ENCODE results near the gene STK32C. TPM values are rescaled to one million over a fixed set of nuclear protein-coding genes. Genes with fewer than 3 reads are reported as not detected.

The STK32C gene
- total and polyA plus RNA-seq, 2 of the 4 experiments (the other 2 are of a cell fraction) = 5.0 to 8.3 TPM

DNA sequence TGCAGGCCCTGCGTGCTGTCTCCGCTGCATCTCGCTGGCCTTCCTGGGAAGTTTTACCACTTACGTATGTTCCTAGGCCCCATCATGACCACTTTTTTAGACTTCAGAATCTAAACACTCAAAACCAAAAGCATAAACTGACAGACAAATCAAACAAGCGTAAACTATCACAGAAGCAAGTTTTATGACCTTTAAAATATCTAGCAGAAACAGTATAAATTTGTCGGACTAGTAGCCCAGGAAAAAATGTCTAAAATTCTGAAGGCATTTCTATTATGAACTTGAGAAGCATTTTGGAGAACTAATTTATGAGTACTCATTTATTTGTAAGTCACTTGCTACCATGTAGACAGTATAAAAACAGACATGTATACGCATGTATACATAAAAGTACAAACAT is 34.8 kb upstream of the STK32C start:
- dilution Hi-C loops (cut with HindIII; ENCODE audit: low sequenced_read_pairs, unreplicated experiment) (loop anchor here (25.0 kb wide), 1 partner anchor 105 kb away; no protein-coding TSS in a partner anchor), in situ Hi-C loops (cut with MboI; ENCODE audit: low sequenced_read_pairs) (no loop called here), intact Hi-C loops (cut with micrococcal nuclease) (no loop called here)
- H3K9ac ChIP-seq (ENCODE audit: low read depth, low read length) = no peak overlapping the region
- POLR2A ChIA-PET (ENCODE audit: unreplicated experiment) = no interaction called here
- no peak for DNase-seq
- H3K23ac ChIP-seq (ENCODE audit: low read depth, low read length) = no peak overlapping the region
- no peak overlapping the region for H3K56ac ChIP-seq (ENCODE audit: extremely low read depth, insufficient read depth, low read length)
- H3K14ac ChIP-seq (replicated peaks; ENCODE audit: low read depth, low read length) = no peak overlapping the region
- H4K20me1 ChIP-seq (ENCODE audit: insufficient read depth, low read length) = no peaks in the 10 kb centered on the region
- H3K4me1 ChIP-seq (ENCODE audit: control insufficient read depth, insufficient read depth, low read length) = no peaks in the 10 kb centered on the region
- no CpG with 5 or more reads among the region's 7 CpGs for WGBS, 2 experiments (ENCODE audit: extremely low coverage in 2 of 2, insufficient read length in 1 of 2)
- H2AK9ac ChIP-seq (replicated peaks; ENCODE audit: low read depth, low read length, poor library complexity) = no peak overlapping the region
- H2BK20ac ChIP-seq (ENCODE audit: low read depth, low read length) = no peak overlapping the region
- H3K36me3 ChIP-seq (ENCODE audit: control insufficient read depth, insufficient read depth, low read length) = peaks cover 24% of the 10 kb centered on the region
- H3K4me3 ChIP-seq (ENCODE audit: insufficient read depth, low read depth, low read length) = no peak overlapping the region
- ATAC-seq (ENCODE audit: low read depth) = no peak
- no peak overlapping the region for H3K18ac ChIP-seq (ENCODE audit: low read depth, low read length)
- no peak overlapping the region for H2BK5ac ChIP-seq (ENCODE audit: low read depth, low read length, poor library complexity, severe bottlenecking)
- no TSS peak for BruUV-seq (replicated peaks)
- CTCF ChIA-PET = no interaction called here
- no peak overlapping the region for H4K5ac ChIP-seq (ENCODE audit: low read depth, low read length)
- no peak overlapping the region for H4K8ac ChIP-seq (ENCODE audit: low read depth in 2 of 2, low read length in 2 of 2)
- H3K4me2 ChIP-seq (ENCODE audit: low read depth, low read length) = no peak overlapping the region
- H3K4ac ChIP-seq (ENCODE audit: low read depth, low read length) = no peak overlapping the region
- H2AK5ac ChIP-seq (ENCODE audit: low read depth, low read length) = no peak overlapping the region
- H2BK120ac ChIP-seq (ENCODE audit: low read depth, low read length) = no peak overlapping the region
- no peak overlapping the region for H2AFZ ChIP-seq (replicated peaks; ENCODE audit: low read length, poor library complexity)
- TF ChIP-seq MAZ (IDR thresholded peaks at IDR 0.05; ENCODE audit: borderline replicate concordance, low read depth, low read length) (no peak), NFE2L2 (IDR thresholded peaks at IDR 0.05; ENCODE audit: low read depth, low read length) (no peak), RFX5 (IDR thresholded peaks at IDR 0.05; ENCODE audit: low read depth, low read length) (no peak), BHLHE40 (IDR thresholded peaks at IDR 0.05; ENCODE audit: low read depth, low read length) (no peak), MXI1 (IDR thresholded peaks at IDR 0.05; ENCODE audit: borderline replicate concordance, low read depth, low read length) (no peak), CEBPB (IDR thresholded peaks at IDR 0.05; ENCODE audit: low read depth, low read length) (no peak), RCOR1 (IDR thresholded peaks at IDR 0.05; ENCODE audit: insufficient replicate concordance, low read length) (no peak), CHD1 (IDR thresholded peaks at IDR 0.05; ENCODE audit: low read depth, low read length) (no peak), RAD21 (IDR thresholded peaks at IDR 0.05; ENCODE audit: low read length) (no peak)
- TF ChIP-seq, protein P1, sequence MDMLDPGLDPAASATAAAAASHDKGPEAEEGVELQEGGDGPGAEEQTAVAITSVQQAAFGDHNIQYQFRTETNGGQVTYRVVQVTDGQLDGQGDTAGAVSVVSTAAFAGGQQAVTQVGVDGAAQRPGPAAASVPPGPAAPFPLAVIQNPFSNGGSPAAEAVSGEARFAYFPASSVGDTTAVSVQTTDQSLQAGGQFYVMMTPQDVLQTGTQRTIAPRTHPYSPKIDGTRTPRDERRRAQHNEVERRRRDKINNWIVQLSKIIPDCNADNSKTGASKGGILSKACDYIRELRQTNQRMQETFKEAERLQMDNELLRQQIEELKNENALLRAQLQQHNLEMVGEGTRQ (IDR thresholded peaks at IDR 0.05; ENCODE audit: low read depth, low read length) = no peak
- TF ChIP-seq, protein P2, sequence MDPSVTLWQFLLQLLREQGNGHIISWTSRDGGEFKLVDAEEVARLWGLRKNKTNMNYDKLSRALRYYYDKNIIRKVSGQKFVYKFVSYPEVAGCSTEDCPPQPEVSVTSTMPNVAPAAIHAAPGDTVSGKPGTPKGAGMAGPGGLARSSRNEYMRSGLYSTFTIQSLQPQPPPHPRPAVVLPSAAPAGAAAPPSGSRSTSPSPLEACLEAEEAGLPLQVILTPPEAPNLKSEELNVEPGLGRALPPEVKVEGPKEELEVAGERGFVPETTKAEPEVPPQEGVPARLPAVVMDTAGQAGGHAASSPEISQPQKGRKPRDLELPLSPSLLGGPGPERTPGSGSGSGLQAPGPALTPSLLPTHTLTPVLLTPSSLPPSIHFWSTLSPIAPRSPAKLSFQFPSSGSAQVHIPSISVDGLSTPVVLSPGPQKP (IDR thresholded peaks at IDR 0.05; ENCODE audit: borderline replicate concordance, low read depth, low read length) = no peak
- H3K27me3 ChIP-seq (ENCODE audit: control insufficient read depth, insufficient read depth, low read length) = no peaks in the 10 kb centered on the region
- no peaks in the 10 kb centered on the region for H3K9me1 ChIP-seq (ENCODE audit: insufficient read depth, low read length)
- H4K91ac ChIP-seq (ENCODE audit: insufficient read depth, low read depth, low read length) = no peak overlapping the region
- H3K79me1 ChIP-seq (ENCODE audit: low read depth in 1 of 2, low read length in 2 of 2) = no peaks in the 10 kb centered on the region
- no peak overlapping the region for H2BK15ac ChIP-seq (ENCODE audit: low read depth, low read length)
- H3K9me3 ChIP-seq (ENCODE audit: control insufficient read depth, insufficient read depth, low read length) = no peaks in the 10 kb centered on the region
- H3K27ac ChIP-seq (ENCODE audit: insufficient read depth, low read length) = no peak overlapping the region
